ENCODE results near the gene PGP. TPM values are rescaled to one million over a fixed set of nuclear protein-coding genes. Genes with fewer than 3 reads are reported as not detected.

Gene PGP
- total RNA-seq, 1 donor, result 14.1 TPM

- DNase-seq (ENCODE audit: insufficient read length, low spot score, missing footprints), result peak; percentile 91
- no peaks in the 10 kb centered on the region for H3K27me3 ChIP-seq (ENCODE audit: insufficient read depth, low read length)
- H3K9me3 ChIP-seq (ENCODE audit: low read depth, low read length), result no peaks in the 10 kb centered on the region
- peaks cover 64% of the 10 kb centered on the region for H3K79me2 ChIP-seq (ENCODE audit: insufficient read depth, low read length)
- H3K4me3 ChIP-seq (ENCODE audit: insufficient read depth, low read length), result no peak overlapping the region
- TF ChIP-seq CTCF (IDR thresholded peaks at IDR 0.05; ENCODE audit: extremely low read depth, low read depth, low read length), result no peak
- H4K20me1 ChIP-seq (ENCODE audit: insufficient read depth, low read length), result peaks cover 51% of the 10 kb centered on the region
- H3K27ac ChIP-seq (ENCODE audit: low read depth, low read length), result peak overlapping the region; percentile 5
- H3K36me3 ChIP-seq (ENCODE audit: insufficient read depth, low read length), result peaks cover 21% of the 10 kb centered on the region
- H3K4me2 ChIP-seq (ENCODE audit: insufficient read depth, low read length), result peak overlapping the region; percentile 20
- H3K4me1 ChIP-seq (ENCODE audit: insufficient read depth, low read length), result peaks cover 14% of the 10 kb centered on the region
- no peak overlapping the region for H2AFZ ChIP-seq (ENCODE audit: low read length)
Observed at GRCh38 chr16:2226245-2226793, 11.7 kb upstream of the PGP start.

GRCh38 chr16:2223942-2224486 lies 9.4 kb upstream of the PGP start:
- Histone ChIP-seq H3K27ac (ENCODE audit: low read depth, low read length) (peak overlapping the region; percentile 72), H2AFZ (ENCODE audit: low read length) (peak overlapping the region; percentile 88), H3K79me2 (ENCODE audit: insufficient read depth, low read length) (peaks cover 54% of the 10 kb centered on the region), H3K27me3 (ENCODE audit: insufficient read depth, low read length) (no peaks in the 10 kb centered on the region), H4K20me1 (ENCODE audit: insufficient read depth, low read length) (peaks cover 39% of the 10 kb centered on the region), H3K36me3 (ENCODE audit: insufficient read depth, low read length) (peaks cover 10% of the 10 kb centered on the region), H3K4me2 (ENCODE audit: insufficient read depth, low read length) (peak overlapping the region; percentile 88), H3K4me1 (ENCODE audit: insufficient read depth, low read length) (peaks cover 14% of the 10 kb centered on the region), H3K4me3 (ENCODE audit: insufficient read depth, low read length) (peak overlapping the region; percentile 94), H3K9me3 (ENCODE audit: low read depth, low read length) (no peaks in the 10 kb centered on the region)
- TF ChIP-seq CTCF (IDR thresholded peaks at IDR 0.05; ENCODE audit: extremely low read depth, low read depth, low read length), result peak; percentile 20
- DNase-seq (ENCODE audit: insufficient read length, low spot score, missing footprints), result peak; percentile 98

GRCh38 chr16:2223221-2223941 lies 8.7 kb upstream of the PGP start, which contains the start of gene E4F1:
Gene E4F1 (plus strand): TSS chr16:2223591. CDS start chr16:2223614, 23 bp downstream.
- Histone ChIP-seq H2AFZ (ENCODE audit: low read length) (peak within 1 kb of the TSS; percentile 96), H3K9me3 (ENCODE audit: low read depth, low read length) (no peaks in the 10 kb centered on the region), H3K79me2 (ENCODE audit: insufficient read depth, low read length) (peaks cover 47% of the 10 kb centered on the region), H3K36me3 (ENCODE audit: insufficient read depth, low read length) (peaks cover 4% of the 10 kb centered on the region), H3K27ac (ENCODE audit: low read depth, low read length) (peak within 1 kb of the TSS; percentile 72), H3K4me1 (ENCODE audit: insufficient read depth, low read length) (peaks cover 14% of the 10 kb centered on the region), H3K4me2 (ENCODE audit: insufficient read depth, low read length) (peak within 1 kb of the TSS; percentile 88), H3K4me3 (ENCODE audit: insufficient read depth, low read length) (peak within 1 kb of the TSS; percentile 94), H4K20me1 (ENCODE audit: insufficient read depth, low read length) (peaks cover 35% of the 10 kb centered on the region), H3K27me3 (ENCODE audit: insufficient read depth, low read length) (no peaks in the 10 kb centered on the region)
- DNase-seq (ENCODE audit: insufficient read length, low spot score, missing footprints), result peak; percentile 100
- no peak for TF ChIP-seq CTCF (IDR thresholded peaks at IDR 0.05; ENCODE audit: extremely low read depth, low read depth, low read length)

- H3K27ac ChIP-seq (ENCODE audit: low read depth, low read length), result no peak overlapping the region
- H3K4me3 ChIP-seq (ENCODE audit: insufficient read depth, low read length), result no peak overlapping the region
- peaks cover 4% of the 10 kb centered on the region for H3K36me3 ChIP-seq (ENCODE audit: insufficient read depth, low read length)
- H3K79me2 ChIP-seq (ENCODE audit: insufficient read depth, low read length), result peaks cover 28% of the 10 kb centered on the region
- no peak for TF ChIP-seq CTCF (IDR thresholded peaks at IDR 0.05; ENCODE audit: extremely low read depth, low read depth, low read length)
- H3K4me2 ChIP-seq (ENCODE audit: insufficient read depth, low read length), result no peak overlapping the region
- no peak overlapping the region for H2AFZ ChIP-seq (ENCODE audit: low read length)
- no peaks in the 10 kb centered on the region for H3K27me3 ChIP-seq (ENCODE audit: insufficient read depth, low read length)
- H3K4me1 ChIP-seq (ENCODE audit: insufficient read depth, low read length), result peaks cover 17% of the 10 kb centered on the region
- H4K20me1 ChIP-seq (ENCODE audit: insufficient read depth, low read length), result no peaks in the 10 kb centered on the region
- no peaks in the 10 kb centered on the region for H3K9me3 ChIP-seq (ENCODE audit: low read depth, low read length)
- DNase-seq (ENCODE audit: insufficient read length, low spot score, missing footprints), result no peak
Observed at GRCh38 chr16:2216330-2216729, 1.7 kb upstream of the PGP start.

Data from osteoblast (primary cell).